IPS DF 19.7 (cell line): ENCODE data around the gene IFI27L2.

Source experiments
- DNase-seq: peaks from one replicate; pipeline ENCODE4 v3.0.0-alpha.2; 2013; ENCODE audit warnings: low read depth, low spot score

The IFI27L2 gene

GRCh38 chr14:94152676-94153075, 23.3 kb upstream of the IFI27L2 start:
- no peak for DNase-seq

- no peak for DNase-seq
Measured at GRCh38 chr14:94145902-94146527, 16.6 kb upstream of the IFI27L2 start.

- peak; percentile 67 for DNase-seq
Measured at GRCh38 chr14:94144765-94145164, 15.4 kb upstream of the IFI27L2 start.

- DNase-seq = no peak
Measured at GRCh38 chr14:94143711-94144110, 14.3 kb upstream of the IFI27L2 start.

- DNase-seq = no peak
Measured at GRCh38 chr14:94143239-94143638, 13.8 kb upstream of the IFI27L2 start.

- DNase-seq = no peak
Measured at GRCh38 chr14:94142836-94143235, 13.4 kb upstream of the IFI27L2 start.

GRCh38 chr14:94142247-94142646, 12.8 kb upstream of the IFI27L2 start:
- no peak for DNase-seq

GRCh38 chr14:94139421-94139820, 10.0 kb upstream of the IFI27L2 start:
- no peak for DNase-seq

- no peak for DNase-seq
Measured at GRCh38 chr14:94139006-94139405, 9.6 kb upstream of the IFI27L2 start.

GRCh38 chr14:94138251-94138650, 8.8 kb upstream of the IFI27L2 start:
- DNase-seq = no peak

- DNase-seq = peak; percentile 64
Measured at GRCh38 chr14:94136575-94137331, 7.3 kb upstream of the IFI27L2 start.

GRCh38 chr14:94135476-94135875, 6.1 kb upstream of the IFI27L2 start:
- no peak for DNase-seq

- DNase-seq = no peak
Measured at GRCh38 chr14:94132285-94132887, 3.0 kb upstream of the IFI27L2 start.

- DNase-seq = no peak
Measured at GRCh38 chr14:94129758-94130414, 482 bp upstream of the IFI27L2 start.

GRCh38 chr14:94128216-94128839, 1.1 kb downstream of the IFI27L2 start:
- no peak for DNase-seq

- no peak for DNase-seq
Measured at GRCh38 chr14:94127330-94127729, 2.1 kb downstream of the IFI27L2 start.

GRCh38 chr14:94126800-94127199, 2.6 kb downstream of the IFI27L2 start:
- DNase-seq = no peak

GRCh38 chr14:94126419-94126677, 3.1 kb downstream of the IFI27L2 start:
- no peak for DNase-seq

GRCh38 chr14:94125659-94126418, 3.6 kb downstream of the IFI27L2 start:
- no peak for DNase-seq

- DNase-seq = no peak
Measured at GRCh38 chr14:94124582-94125377, 4.6 kb downstream of the IFI27L2 start.

GRCh38 chr14:94123868-94124267, 5.5 kb downstream of the IFI27L2 start:
- no peak for DNase-seq
